GM10248 (cell line): ENCODE results near the gene ACSL6.

ENCODE experiments used
- CTCF ChIA-PET: fragments of 300-600 bp; sonication (Branson Sonifier 250); formaldehyde crosslinking; extraction: SDS; loops from one replicate; lab custom pipeline; 2021; ENCODE audit warnings: antibody characterized with exemption; lab: Yijun Ruan, JAX
- POLR2A ChIA-PET: fragments of 350-650 bp; sonication (Branson Sonifier 250); formaldehyde crosslinking; extraction: SDS; loops from one replicate; lab custom pipeline; 2020; ENCODE audit warnings: antibody characterized with exemption; lab: Yijun Ruan, JAX
- DNase-seq: peaks from one replicate; pipeline ENCODE4 v3.0.0; 2012; ENCODE audit errors: extremely low spot score
- TF ChIP-seq, protein P1 (sequence below): IDR thresholded peaks from 2 replicates; pipeline ENCODE4 v1.5.1; 2012; ENCODE audit warnings: mild to moderate bottlenecking, low read depth; ENCODE audit errors: extremely low read depth, missing control alignments, control extremely low read depth

ACSL6 gene

DNA sequence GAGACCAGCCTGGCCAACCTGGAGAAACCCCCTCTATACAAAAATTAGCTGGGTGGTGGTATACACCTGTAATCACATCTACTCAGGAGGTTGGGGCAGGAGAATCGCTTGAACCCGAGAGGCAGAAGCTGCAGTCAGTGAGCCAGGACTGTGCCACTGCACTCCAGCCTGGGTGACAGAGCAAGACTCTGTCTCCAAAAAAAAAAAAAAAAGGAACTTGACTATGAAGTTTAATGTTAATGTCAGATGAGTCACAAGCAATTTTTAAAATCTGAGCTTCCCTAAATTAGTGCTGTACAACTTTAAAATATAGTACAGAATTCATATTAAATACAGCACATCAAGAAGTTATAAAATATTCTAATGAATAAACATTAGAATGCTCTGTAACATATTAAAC, 67.5 kb downstream of the ACSL6 start:
- POLR2A ChIA-PET, result interaction anchor here (0.6 kb wide), 1 partner anchor 1064 kb away, joined by 3 read pairs; no protein-coding TSS in a partner anchor
- TF ChIP-seq, protein P1, sequence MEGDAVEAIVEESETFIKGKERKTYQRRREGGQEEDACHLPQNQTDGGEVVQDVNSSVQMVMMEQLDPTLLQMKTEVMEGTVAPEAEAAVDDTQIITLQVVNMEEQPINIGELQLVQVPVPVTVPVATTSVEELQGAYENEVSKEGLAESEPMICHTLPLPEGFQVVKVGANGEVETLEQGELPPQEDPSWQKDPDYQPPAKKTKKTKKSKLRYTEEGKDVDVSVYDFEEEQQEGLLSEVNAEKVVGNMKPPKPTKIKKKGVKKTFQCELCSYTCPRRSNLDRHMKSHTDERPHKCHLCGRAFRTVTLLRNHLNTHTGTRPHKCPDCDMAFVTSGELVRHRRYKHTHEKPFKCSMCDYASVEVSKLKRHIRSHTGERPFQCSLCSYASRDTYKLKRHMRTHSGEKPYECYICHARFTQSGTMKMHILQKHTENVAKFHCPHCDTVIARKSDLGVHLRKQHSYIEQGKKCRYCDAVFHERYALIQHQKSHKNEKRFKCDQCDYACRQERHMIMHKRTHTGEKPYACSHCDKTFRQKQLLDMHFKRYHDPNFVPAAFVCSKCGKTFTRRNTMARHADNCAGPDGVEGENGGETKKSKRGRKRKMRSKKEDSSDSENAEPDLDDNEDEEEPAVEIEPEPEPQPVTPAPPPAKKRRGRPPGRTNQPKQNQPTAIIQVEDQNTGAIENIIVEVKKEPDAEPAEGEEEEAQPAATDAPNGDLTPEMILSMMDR, result no peak
- no peak for DNase-seq
- CTCF ChIA-PET, result interaction anchor here (1.2 kb wide), 1 partner anchor 9 kb away, joined by 3 read pairs; no protein-coding TSS in a partner anchor

DNA sequence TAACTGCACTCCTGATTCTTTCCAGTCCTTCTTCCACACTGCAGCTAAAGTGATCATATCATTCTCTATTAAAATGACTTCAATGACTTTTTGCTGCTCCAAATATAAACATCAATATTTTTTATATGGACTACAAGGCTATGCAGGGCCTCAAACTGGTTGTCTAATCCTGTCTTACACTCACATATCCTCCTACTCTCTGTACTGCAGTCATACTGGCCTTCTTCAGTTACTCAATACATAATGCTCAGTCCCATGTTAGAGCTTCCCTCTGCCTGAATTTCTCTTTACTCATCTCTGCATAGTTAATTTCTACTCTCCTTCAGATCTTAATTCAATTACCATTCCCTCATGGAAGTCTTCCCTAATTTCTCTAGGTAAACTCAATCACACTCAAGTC, 69.4 kb downstream of the ACSL6 start:
- TF ChIP-seq, protein P1, result no peak
- DNase-seq, result no peak
- ChIA-PET CTCF (no interaction called here), POLR2A (no interaction called here)

DNA sequence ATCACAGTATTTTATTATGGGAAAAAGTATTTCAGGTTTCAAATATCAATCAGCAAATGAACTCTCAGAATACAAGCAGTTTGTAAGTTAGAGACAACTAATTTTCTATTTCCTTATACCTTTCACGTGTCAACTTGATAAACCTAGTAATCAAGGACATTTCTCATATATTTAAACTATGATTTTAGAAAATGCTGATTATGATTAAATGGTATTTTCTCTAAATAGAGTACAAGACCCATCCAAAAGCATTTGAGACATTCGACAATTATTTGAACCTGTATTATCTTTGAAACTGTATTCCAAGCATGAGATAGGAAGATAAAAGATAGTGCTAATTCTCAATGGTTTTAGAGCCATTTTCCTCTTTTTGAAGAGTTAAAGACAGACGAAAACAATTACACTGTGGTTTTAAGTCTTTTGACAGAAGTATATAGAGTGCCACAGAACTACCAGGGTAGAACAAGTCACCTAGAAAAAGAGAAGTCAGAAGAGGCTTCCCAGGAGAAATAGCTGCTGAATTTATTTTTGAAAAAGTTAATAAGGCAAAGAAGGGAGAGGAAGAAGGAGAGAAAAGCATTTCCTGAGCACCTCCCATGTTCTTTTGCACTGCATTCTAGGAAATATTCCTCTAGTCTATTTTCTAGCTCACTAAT, 71.6 kb downstream of the ACSL6 start:
- TF ChIP-seq, protein P1, result no peak
- POLR2A ChIA-PET, result no interaction called here
- DNase-seq, result no peak
- CTCF ChIA-PET, result no interaction called here

DNA sequence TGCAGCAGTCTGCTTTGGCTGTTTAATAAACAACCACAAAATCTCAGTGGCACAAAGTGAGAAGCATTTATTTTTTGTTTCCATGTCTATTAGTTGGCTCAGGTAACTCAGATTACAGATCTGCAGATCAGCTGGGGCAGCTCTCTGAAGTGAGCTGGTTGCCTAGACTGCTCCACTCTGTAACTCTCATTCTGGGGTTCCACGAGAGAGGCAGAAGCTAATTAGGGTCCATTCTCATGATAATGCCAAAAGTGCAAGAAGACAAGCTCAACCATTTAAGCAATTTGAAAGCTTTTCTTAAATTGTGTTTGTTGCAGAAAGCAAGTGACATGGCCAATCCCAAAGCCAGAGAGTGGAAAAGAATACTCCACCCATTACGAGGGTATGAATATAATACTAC, 79.2 kb downstream of the ACSL6 start:
- ChIA-PET CTCF (interaction anchor here (1.0 to 2.0 kb wide), 3 partner anchors 11 to 76 kb away, joined by 3 to 6 read pairs (median 4); no protein-coding TSS in a partner anchor), POLR2A (no interaction called here)
- TF ChIP-seq, protein P1, result no peak
- no peak for DNase-seq

DNA sequence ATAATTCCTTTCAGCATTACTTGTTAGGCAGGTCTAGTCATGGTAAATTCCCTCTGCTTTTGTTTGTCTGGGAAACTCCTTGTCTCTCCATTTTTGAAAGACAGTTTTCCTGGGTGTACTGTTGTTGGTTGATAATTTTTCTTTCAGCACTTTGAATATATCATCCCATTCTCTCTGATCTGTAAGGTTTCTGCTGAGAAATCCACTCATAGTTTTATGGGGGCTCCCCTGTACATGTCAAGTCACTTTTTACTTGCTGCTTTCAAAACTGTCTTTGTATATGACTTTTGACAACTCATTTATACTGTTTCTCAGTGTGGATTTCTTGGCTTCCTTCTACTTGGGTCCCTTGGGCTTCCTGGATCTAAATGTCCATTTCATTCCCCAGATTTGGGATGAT, 82.5 kb downstream of the ACSL6 start:
- POLR2A ChIA-PET, result no interaction called here
- no peak for DNase-seq
- TF ChIP-seq, protein P1, result no peak
- CTCF ChIA-PET, result no interaction called here

DNA sequence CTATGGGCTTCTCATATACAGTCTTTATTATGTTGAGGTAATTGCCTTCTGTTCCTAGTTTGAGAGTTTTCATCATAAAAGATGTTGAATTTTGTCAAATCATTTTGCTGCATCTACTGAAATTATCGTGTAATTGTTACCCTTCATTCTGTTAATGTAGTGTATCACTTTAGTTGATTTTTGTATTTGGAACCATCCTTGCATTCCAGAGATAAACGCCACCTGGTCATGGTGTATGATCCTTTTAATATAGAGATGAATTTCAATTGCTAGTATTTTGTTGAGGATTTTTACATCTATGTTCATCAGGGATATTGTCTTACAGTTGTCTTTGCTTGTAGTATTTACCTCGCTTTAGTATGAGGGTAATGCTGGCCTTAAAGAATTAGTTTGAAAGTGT, 85.3 kb downstream of the ACSL6 start:
- ChIA-PET CTCF (no interaction called here), POLR2A (no interaction called here)
- TF ChIP-seq, protein P1, result no peak
- no peak for DNase-seq

DNA sequence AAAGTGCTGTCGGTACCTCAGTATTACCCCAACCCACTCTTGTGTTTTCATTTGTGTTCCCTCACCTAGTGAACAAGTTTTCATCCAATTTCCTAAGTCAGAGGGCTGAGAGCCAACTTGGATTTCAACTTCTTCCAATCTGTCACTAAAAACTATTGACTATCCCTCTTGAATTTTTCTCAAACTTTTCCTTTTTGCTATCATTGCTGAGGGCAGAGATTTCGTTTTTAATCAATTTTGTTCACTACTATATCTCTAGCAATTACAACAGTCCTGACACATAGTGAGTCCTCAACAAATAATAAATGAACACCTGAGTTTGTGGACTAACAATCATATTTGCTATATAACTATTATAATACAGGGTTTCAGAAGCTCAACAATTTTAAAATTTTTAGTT, 95.0 kb downstream of the ACSL6 start:
- DNase-seq, result no peak
- POLR2A ChIA-PET, result no interaction called here
- CTCF ChIA-PET, result interaction anchor here (1.4 kb wide), 1 partner anchor 35 kb away, joined by 3 read pairs; no protein-coding TSS in a partner anchor
- TF ChIP-seq, protein P1, result no peak
